GM18873 (cell line): ENCODE data around the gene TEX38.
"Not testable (repeated sequence)": the region's sequence is repeated elsewhere in the genome, so short reads cannot be mapped to it uniquely, and the experiment has no call there.

ENCODE experiments used
- ATAC-seq: cut with Tn5 transposase; IDR thresholded peaks from one replicate; pipeline ENCODE4 v1.9.1; 2021; ENCODE audit warnings: mild to moderate bottlenecking, moderate library complexity, moderate number of reproducible peaks; ENCODE audit not compliant: unreplicated experiment, low FRiP score

The TEX38 gene

GRCh38 chr1:46654012-46654411, 17.6 kb upstream of the TEX38 start:
- ATAC-seq: no peak

- not testable (repeated sequence) for ATAC-seq
These were observed 17.0 kb upstream of the TEX38 start for GRCh38 chr1:46654698-46655097.

GRCh38 chr1:46655848-46656247, 15.8 kb upstream of the TEX38 start:
- ATAC-seq: no peak

DNA sequence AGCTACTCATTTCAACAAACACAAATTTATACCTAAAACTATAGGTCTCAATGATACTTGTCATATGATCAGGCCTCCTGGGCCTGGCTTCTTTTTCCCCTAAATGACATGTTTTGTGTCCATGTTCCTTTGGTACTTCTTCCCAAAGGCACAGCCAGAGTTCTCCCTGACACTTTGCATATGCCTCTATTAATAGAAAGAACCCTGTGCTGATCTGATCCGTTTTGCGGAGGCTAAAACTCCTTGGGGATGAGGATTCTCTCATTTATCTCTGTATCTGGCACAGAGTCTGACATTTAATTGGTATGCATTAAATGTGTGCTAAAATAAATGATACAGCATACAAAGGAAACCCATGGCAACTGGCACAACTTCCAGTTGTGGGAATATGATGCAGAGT, 15.0 kb upstream of the TEX38 start:
- no peak for ATAC-seq

DNA sequence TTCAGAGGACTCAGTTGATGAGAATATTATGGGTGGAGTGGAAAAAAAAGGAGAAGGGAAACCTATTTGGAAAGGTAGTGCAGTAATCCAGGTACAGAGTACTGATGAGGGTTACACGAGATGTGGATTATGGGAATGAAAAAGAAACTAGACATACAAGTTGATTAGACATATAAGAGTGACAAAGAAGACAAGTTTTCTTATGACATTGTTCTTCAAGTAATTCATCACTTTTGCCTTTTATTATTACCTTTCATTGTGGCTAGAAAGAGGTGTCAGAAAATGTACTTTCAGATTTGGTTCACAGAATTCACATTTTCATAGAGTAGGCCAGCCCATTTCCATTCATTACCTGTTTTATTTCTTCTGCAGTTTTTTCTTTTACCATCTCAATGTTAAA, 13.9 kb upstream of the TEX38 start:
- ATAC-seq: no peak

DNA sequence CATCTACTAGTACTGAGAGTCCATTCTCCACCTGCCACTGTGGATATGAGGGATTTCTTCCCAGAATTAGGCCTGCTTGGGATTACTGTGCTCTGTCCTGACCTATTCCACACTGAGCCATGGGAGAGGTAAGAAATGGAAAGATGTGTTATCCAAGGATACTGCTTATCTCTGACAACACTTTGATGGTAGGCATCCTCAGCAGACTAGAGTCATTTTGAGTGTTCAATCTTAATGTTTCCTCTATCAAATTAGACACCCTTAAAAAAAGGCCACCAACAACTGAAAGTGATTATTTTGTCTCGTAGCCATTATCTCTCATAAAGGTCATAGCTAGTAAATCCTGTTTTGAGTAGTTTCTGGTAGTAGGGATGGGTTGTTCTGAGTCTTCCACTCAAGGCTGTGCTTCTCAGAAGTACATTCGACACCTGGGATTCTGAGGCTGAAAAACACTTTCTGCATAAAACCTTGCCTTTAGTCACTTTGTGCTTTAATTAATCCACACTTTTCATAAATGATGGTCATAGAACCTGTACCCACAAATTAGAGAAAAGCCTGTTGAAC, 12.3 kb upstream of the TEX38 start:
- no peak for ATAC-seq

DNA sequence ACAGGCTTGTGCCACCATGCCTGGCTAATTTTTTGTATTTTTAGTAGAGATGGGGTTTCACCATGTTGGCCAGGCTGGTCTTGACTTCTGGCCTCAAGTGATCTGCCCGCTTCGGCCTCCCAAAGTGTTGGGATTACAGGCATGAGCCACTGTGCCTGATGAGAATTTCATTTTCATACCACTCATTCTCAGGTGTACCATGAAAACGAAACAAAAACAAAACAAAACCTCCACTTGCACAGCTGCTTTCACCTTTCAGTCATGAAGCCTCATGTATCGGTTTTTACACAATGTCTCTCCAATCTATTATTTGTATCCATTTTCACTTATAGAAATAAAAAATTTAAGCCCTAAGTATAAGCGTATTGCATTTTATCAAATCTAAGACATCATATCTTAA, 11.5 kb upstream of the TEX38 start:
- ATAC-seq: not testable (repeated sequence)

GRCh38 chr1:46662919-46663318, 8.7 kb upstream of the TEX38 start:
- not testable (repeated sequence) for ATAC-seq

GRCh38 chr1:46665983-46666382, 5.7 kb upstream of the TEX38 start:
- no peak for ATAC-seq

DNA sequence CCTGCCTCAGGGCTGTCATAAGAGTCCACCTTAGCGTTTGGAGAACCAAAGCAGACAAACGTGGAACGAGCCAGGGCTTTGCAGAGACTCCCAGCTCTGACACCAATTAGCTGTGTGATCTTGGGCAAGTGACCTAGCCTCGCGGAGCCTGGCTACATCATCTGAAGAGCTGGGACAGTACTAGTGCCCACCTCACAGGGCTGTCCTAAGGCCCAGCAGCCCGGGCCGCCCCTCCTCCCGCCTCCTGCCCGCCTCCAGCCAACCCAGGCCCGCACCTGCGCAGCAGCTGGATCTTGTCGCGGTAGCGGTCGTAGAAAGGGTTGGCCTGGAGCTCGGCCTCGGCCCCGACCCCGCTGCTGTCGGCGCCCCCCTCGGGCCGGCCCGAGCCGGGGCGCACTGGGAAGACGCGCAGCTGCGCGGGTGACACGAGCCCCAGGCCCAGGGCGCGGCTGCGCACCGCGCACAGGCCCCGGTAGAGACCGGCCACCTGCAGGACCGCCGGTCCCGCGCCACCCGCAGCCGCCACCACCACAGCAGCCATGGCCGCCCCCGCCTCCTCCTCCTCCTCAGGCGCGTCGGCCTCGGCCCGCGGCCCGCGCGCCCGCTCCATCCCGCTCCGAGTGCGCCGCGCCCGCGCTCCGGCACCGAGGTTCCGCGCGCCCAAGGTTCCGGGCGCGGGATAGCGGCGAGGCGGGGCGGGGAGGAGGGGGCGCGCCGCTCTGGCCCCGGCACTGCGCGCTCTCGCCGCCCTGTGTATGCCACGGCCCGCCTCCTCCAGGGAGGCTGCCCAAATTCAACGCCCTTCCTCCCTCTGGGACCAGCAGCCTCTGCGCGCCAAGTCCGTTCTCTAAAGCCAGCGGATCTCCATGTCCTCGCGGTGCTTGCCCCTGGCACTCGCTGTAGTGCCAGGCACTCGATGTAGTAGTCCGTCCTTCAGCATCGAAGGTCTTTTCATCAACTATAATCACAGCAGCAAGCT, 3.6 kb upstream of the TEX38 start, which contains the start of gene ATPAF1:
Gene ATPAF1 (minus strand): TSS at position 583 of the 979 bp plus-strand sequence. CDS start 42 bp downstream, at position 541.
- ATAC-seq: no peak

DNA sequence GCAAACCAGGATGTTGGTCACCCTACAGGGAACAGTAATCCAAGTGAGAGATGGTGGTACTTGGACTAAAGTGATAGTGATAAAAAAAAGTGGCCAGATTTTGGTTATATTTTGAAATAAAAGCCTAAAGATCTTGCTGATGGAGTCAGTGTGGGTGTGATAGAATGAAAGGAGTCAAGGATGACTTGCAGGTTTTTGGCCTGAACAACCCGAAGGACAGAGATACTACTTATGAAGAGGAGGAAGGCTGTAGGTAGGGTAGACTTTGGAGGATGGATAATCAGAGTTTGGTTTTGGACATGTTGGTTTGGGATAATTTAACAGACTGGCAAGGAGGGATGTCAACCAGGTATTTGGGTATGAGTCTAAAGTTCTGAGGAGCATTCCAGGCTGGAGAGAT, 1.5 kb upstream of the TEX38 start:
- no peak for ATAC-seq

GRCh38 chr1:46672696-46673095, 1.0 kb downstream of the TEX38 start:
- no peak for ATAC-seq

GRCh38 chr1:46673749-46674182, 2.1 kb downstream of the TEX38 start:
- ATAC-seq: no peak

GRCh38 chr1:46675549-46676314, 4.1 kb downstream of the TEX38 start:
- peak; percentile 50 for ATAC-seq

DNA sequence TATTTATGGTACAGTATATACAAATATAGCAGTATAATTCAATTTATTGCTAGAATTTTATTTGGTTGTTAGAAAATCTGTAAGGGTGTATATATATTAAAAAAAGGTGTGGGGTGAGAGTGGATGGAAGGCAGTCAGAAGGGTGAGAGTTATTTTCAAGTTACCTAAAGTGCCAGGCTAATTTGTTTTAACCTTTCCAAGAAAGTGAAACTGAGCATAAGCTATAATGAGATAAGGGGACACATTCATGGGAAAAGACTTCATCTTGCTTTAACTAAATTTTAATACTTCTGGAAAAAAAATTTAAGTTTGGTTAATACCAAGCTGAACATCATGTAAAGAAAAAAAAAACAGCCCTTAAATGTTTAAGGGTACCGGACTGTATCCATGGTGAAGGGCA, 4.9 kb downstream of the TEX38 start:
- ATAC-seq: no peak

DNA sequence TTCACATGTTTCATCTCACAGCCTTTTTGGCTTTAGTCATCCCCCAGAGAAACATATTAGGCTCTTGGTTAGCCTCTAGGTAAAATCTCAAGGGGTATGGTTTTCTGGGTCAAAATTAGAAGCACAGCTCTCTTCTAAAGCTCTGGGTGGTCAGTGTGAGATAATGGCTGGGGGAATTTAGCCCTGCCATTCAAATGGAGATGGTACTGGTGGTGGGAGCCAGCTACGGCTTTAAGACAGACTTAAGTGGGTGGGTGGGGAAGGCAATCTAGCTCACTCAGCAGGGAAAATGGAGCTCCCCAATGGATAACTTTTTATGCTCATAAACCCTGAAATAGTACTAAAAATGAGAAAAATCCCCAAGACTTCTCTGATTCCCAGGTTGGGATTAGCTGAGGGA, 5.7 kb downstream of the TEX38 start:
- ATAC-seq: no peak

DNA sequence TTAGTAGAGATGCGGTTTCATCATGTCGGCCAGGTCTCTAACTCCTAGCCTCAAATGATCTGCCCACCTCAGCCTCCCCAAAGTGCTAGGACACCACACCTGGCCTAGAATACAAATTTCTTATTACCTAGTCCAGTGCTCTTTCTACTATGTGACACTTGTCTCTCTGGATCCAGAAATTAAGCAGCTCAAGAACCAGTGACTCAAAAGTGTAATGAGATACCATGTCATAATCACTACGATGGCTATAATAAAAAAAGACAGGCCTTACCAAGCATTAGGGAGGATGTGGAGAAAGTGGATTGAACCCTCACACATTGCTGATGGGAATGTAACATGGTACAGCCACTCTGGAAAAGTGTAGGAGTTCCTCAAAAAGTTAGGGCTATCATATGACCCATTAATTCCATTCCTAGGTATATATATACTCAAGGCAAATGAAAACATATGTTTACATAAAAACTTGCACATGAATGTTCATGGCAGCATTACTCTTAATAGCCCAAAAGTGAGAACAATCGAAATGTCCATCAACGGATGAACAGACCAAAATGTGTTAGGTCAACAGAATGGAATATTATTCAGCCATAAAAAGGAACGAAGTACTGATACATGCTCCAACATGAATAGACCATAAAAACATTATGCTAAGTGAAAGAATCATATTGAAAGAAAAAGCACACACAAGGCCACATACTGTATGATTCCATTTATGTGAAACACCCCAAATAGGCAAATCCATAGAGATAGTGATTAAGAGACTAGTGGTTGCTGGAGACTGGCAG, 8.3 kb downstream of the TEX38 start:
- no peak for ATAC-seq

- ATAC-seq: no peak
These were observed 9.8 kb downstream of the TEX38 start for GRCh38 chr1:46681333-46682034.

DNA sequence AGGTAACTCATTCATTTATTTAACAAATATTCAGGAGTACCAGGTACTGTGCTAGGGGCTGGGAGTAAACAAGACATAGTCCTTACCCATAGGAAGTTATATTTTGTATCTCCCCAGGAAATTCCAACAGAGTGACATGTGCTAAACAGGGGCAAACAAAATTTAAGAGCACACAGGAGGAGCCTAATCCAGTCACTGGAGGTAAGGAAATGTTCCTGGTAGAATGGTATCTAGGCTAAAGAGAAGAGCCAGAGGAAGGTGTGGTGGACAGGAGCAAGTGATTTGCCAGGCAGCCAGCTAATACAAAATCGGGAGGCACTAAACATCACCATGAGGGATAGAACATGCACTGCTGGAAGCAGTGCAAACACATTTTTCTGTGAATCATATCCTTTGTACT, 10.4 kb downstream of the TEX38 start:
- ATAC-seq: no peak

- ATAC-seq: no peak
These were observed 13.0 kb downstream of the TEX38 start for GRCh38 chr1:46684670-46685069.
